Ascending aorta (tissue), 2 donors: ENCODE data around the gene EIF5A2. TPM values are rescaled to one million over a fixed set of nuclear protein-coding genes. Genes with fewer than 3 reads are reported as not detected.
"Not testable (repeated sequence)": the region's sequence is repeated elsewhere in the genome, so short reads cannot be mapped to it uniquely, and the experiment has no call there.

ENCODE experiments used
- DNase-seq, 2 donors: peaks; one replicate each; pipeline ENCODE4 v3.0.0-alpha.2; 2019; ENCODE audit warnings: low spot score in 2 of 2
- H3K27ac ChIP-seq, 2 donors: fragments of 200-600 bp; sonication (generic); one replicate each; pipeline ENCODE4 v1.5.1; 2016 to 2017; ENCODE audit warnings: mild to moderate bottlenecking in 1 of 2
- H3K27me3 ChIP-seq: fragments of 200-600 bp; sonication (generic); one replicate; pipeline ENCODE4 v1.5.1; 2017
- H3K36me3 ChIP-seq, 2 donors: fragments of 200-600 bp; sonication (generic); one replicate each; pipeline ENCODE4 v1.5.1; 2016
- H3K4me1 ChIP-seq, 2 donors: fragments of 200-600 bp; sonication (generic); one replicate each; pipeline ENCODE4 v1.5.1; 2016 to 2017; ENCODE audit warnings: mild to moderate bottlenecking in 1 of 2
- H3K4me3 ChIP-seq, 2 donors: fragments of 200-600 bp; sonication (generic); one replicate each; pipeline ENCODE4 v1.5.1; 2016 to 2017; ENCODE audit warnings: mild to moderate bottlenecking in 1 of 2
- H3K9me3 ChIP-seq, 2 donors: fragments of 200-600 bp; sonication (generic); one replicate each; pipeline ENCODE4 v1.5.1; 2016
- intact Hi-C: fragments of 100-400 bp; cut with DNase I; formaldehyde crosslinking; loops from one replicate; pipeline ENCODE4 v1.15.1; 2023
- total RNA-seq: library from RNA; depleted of rRNA; stranded (reverse); fragments of >200 nt; gene quantifications from one replicate; pipeline ENCODE4 v1.1.0, GENCODE V29; 2016
- TF ChIP-seq, protein P1 (sequence below), 3 experiments: fragments of 200-600 bp in 2 of 3; fragments of 450-650 bp in 1 of 3; sonication (generic) in 2 of 3; IDR thresholded peaks; one replicate each; pipeline ENCODE4 v1.5.1; 2016 to 2019; ENCODE audit warnings: antibody characterized with exemption in 3 of 3, mild to moderate bottlenecking in 1 of 3, moderate library complexity in 1 of 3

The EIF5A2 gene
- total RNA-seq, 1 donor from 2014 or later, result 28.6 TPM

GRCh38 chr3:170893895-170894294, 14.5 kb downstream of the EIF5A2 start:
- no peaks in the 10 kb centered on the region for H3K4me1 ChIP-seq
- intact Hi-C loops, result no loop called here
- DNase-seq, result no peak
- TF ChIP-seq, protein P1, sequence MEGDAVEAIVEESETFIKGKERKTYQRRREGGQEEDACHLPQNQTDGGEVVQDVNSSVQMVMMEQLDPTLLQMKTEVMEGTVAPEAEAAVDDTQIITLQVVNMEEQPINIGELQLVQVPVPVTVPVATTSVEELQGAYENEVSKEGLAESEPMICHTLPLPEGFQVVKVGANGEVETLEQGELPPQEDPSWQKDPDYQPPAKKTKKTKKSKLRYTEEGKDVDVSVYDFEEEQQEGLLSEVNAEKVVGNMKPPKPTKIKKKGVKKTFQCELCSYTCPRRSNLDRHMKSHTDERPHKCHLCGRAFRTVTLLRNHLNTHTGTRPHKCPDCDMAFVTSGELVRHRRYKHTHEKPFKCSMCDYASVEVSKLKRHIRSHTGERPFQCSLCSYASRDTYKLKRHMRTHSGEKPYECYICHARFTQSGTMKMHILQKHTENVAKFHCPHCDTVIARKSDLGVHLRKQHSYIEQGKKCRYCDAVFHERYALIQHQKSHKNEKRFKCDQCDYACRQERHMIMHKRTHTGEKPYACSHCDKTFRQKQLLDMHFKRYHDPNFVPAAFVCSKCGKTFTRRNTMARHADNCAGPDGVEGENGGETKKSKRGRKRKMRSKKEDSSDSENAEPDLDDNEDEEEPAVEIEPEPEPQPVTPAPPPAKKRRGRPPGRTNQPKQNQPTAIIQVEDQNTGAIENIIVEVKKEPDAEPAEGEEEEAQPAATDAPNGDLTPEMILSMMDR (IDR thresholded peaks at IDR 0.05), result no peak
- H3K4me3 ChIP-seq, result no peak overlapping the region
- H3K27me3 ChIP-seq, result no peaks in the 10 kb centered on the region
- no peak overlapping the region for H3K27ac ChIP-seq
- no peaks in the 10 kb centered on the region for H3K9me3 ChIP-seq
- peaks cover 0 to 7% of the 10 kb centered on the region in 2 donors for H3K36me3 ChIP-seq

DNA sequence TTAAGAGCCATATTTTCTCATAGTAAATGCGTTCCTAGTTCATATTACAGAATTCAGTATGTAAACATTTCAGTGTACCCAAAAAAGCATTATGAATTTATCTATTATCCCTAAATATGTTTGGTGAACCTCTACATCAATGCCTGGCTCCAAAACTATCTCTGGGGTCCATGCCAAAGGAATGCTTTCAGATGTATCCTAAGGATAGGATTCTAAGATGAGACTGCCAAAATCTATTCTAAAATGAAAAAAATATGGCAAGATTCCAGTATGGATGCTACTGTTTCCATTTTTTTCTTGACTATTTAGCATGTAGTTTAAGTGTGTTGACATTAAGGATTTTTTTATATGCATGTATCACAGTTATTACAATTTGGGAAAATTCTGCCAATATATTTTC, 18.8 kb downstream of the EIF5A2 start:
- Histone ChIP-seq H3K4me1 (no peaks in the 10 kb centered on the region), H3K27me3 (no peaks in the 10 kb centered on the region), H3K27ac (no peak overlapping the region), H3K4me3 (no peak overlapping the region), H3K36me3 (peaks cover 0 to 7% of the 10 kb centered on the region in 2 donors), H3K9me3 (no peaks in the 10 kb centered on the region)
- DNase-seq, result no peak
- TF ChIP-seq, protein P1 (IDR thresholded peaks at IDR 0.05), result no peak
- intact Hi-C loops, result no loop called here

DNA sequence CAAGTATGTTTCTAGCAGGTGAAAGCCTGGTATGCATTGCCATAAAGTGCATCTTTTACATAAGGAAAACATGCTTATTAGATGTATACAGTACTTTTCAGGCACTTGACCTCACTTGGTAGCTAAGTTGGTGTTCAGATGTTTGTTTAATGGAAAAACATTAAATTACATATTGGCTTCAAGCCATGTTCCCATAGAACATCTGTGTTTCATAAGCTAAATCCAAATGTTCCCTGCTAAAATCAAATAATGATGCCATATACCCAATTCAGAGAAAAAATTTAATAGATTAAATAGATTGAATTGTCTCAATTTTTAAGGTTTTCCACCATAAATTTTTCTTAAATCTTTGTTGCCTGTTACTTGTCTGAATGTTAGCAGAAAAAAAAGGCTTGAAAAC, 19.3 kb downstream of the EIF5A2 start:
- TF ChIP-seq, protein P1 (IDR thresholded peaks at IDR 0.05), result no peak
- H3K4me1 ChIP-seq, result no peaks in the 10 kb centered on the region
- H3K27ac ChIP-seq, result no peak overlapping the region
- peaks cover 0 to 6% of the 10 kb centered on the region in 2 donors for H3K36me3 ChIP-seq
- no peaks in the 10 kb centered on the region for H3K27me3 ChIP-seq
- intact Hi-C loops, result no loop called here
- no peak for DNase-seq
- H3K4me3 ChIP-seq, result no peak overlapping the region
- H3K9me3 ChIP-seq, result no peaks in the 10 kb centered on the region

GRCh38 chr3:170884109-170884930, 24.1 kb downstream of the EIF5A2 start:
- intact Hi-C loops, DNase-seq, H3K9me3 ChIP-seq: not testable (repeated sequence)

GRCh38 chr3:170878688-170879087, 29.7 kb downstream of the EIF5A2 start:
- intact Hi-C loops, result loop anchor here (10.0 kb wide), 1 partner anchor 134 kb away; no protein-coding TSS in a partner anchor
- H3K36me3 ChIP-seq, DNase-seq, H3K27me3 ChIP-seq, H3K27ac ChIP-seq, H3K4me1 ChIP-seq, H3K4me3 ChIP-seq: not testable (repeated sequence)
- H3K9me3 ChIP-seq, result peaks cover 0 to 11% of the 10 kb centered on the region in 2 donors

More at GRCh38 chr3:170884109-170884930, 24.1 kb downstream of the EIF5A2 start:
- H3K27ac ChIP-seq, H3K36me3 ChIP-seq, H3K4me1 ChIP-seq, H3K4me3 ChIP-seq, H3K27me3 ChIP-seq: not testable (repeated sequence)

GRCh38 chr3:170877311-170877710, 31.1 kb downstream of the EIF5A2 start:
- intact Hi-C loops, result loop anchor here (10.0 kb wide), 1 partner anchor 133 kb away; no protein-coding TSS in a partner anchor
- not testable (repeated sequence) for H3K4me3 ChIP-seq, H3K4me1 ChIP-seq, H3K27me3 ChIP-seq, H3K36me3 ChIP-seq, H3K27ac ChIP-seq, DNase-seq, H3K9me3 ChIP-seq

- H3K4me1 ChIP-seq, result no peaks in the 10 kb centered on the region
Measured at GRCh38 chr3:170876537-170876936, 31.9 kb downstream of the EIF5A2 start.

More at GRCh38 chr3:170876537-170876936, 31.9 kb downstream of the EIF5A2 start:
- DNase-seq, result no peak
- Histone ChIP-seq H3K27ac (no peak overlapping the region), H3K36me3 (no peaks in the 10 kb centered on the region), H3K27me3 (no peaks in the 10 kb centered on the region), H3K9me3 (peaks cover 0 to 7% of the 10 kb centered on the region in 2 donors), H3K4me3 (no peak overlapping the region)
- TF ChIP-seq, protein P1 (IDR thresholded peaks at IDR 0.05), result no peak
- intact Hi-C loops, result loop anchor here (10.0 kb wide), 1 partner anchor 132 kb away; no protein-coding TSS in a partner anchor
